Esophagus muscularis mucosa (tissue), 3 donors: Measurements from ENCODE around the gene RBBP7.

Experiments used
- POLR2A ChIP-seq: fragments of 450-650 bp; IDR thresholded peaks from one replicate; pipeline ENCODE4 v1.6.1; 2017; ENCODE audit warnings: antibody characterized with exemption, moderate library complexity, mild to moderate bottlenecking, low read depth
- TF ChIP-seq, protein P1 (sequence below), 3 experiments: fragments of 200-600 bp in 2 of 3; fragments of 450-650 bp in 1 of 3; sonication (generic) in 2 of 3; IDR thresholded peaks; one replicate each; pipeline ENCODE4 v1.5.1; 2017 to 2019; ENCODE audit warnings: antibody characterized with exemption in 3 of 3, mild to moderate bottlenecking in 2 of 3, moderate library complexity in 1 of 3

GRCh38 chrX:16917120-16917519, 47.0 kb upstream of the RBBP7 start:
- TF ChIP-seq, protein P1, sequence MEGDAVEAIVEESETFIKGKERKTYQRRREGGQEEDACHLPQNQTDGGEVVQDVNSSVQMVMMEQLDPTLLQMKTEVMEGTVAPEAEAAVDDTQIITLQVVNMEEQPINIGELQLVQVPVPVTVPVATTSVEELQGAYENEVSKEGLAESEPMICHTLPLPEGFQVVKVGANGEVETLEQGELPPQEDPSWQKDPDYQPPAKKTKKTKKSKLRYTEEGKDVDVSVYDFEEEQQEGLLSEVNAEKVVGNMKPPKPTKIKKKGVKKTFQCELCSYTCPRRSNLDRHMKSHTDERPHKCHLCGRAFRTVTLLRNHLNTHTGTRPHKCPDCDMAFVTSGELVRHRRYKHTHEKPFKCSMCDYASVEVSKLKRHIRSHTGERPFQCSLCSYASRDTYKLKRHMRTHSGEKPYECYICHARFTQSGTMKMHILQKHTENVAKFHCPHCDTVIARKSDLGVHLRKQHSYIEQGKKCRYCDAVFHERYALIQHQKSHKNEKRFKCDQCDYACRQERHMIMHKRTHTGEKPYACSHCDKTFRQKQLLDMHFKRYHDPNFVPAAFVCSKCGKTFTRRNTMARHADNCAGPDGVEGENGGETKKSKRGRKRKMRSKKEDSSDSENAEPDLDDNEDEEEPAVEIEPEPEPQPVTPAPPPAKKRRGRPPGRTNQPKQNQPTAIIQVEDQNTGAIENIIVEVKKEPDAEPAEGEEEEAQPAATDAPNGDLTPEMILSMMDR (IDR thresholded peaks at IDR 0.05) = no peak
- no peak for TF ChIP-seq POLR2A
